Activated CD8-positive, alpha-beta memory T cell treated with anti-CD3 and anti-CD28 coated beads, Interleukin-2, amount 10 ng/mL, durations not matched to agents 7 days and 5 days (primary cell): ENCODE data around the gene UBQLN4. TPM values are rescaled to one million over a fixed set of nuclear protein-coding genes. Genes with fewer than 3 reads are reported as not detected.
A peak's percentile ranks its signal among the peaks of the same experiment; 100 is the strongest.

Experiments used
- ATAC-seq: fragments of 150-1000 bp; cut with Tn5 transposase; one replicate; pipeline ENCODE4 v1.10.0; 2021; ENCODE audit warnings: moderate library complexity
- CTCF ChIA-PET: fragments of 350-600 bp; sonication (Branson Sonifier 250); formaldehyde crosslinking; loops from one replicate; lab custom pipeline; 2021; ENCODE audit warnings: antibody characterized with exemption; lab: Charles Lee
- DNase-seq: peaks from one replicate; pipeline ENCODE4 v3.0.0-alpha.2; 2020
- H3K27ac Mint-ChIP-seq: one replicate; pipeline ENCODE4 v1.8.0; 2021; ENCODE audit warnings: mild to moderate bottlenecking, mixed read lengths
- H3K27me3 Mint-ChIP-seq: one replicate; pipeline ENCODE4 v1.8.0; 2021; ENCODE audit warnings: mixed read lengths
- H3K36me3 Mint-ChIP-seq: one replicate; pipeline ENCODE4 v1.8.0; 2021; ENCODE audit warnings: mild to moderate bottlenecking, mixed read lengths
- H3K4me1 Mint-ChIP-seq: one replicate; pipeline ENCODE4 v1.8.0; 2021; ENCODE audit warnings: mixed read lengths
- H3K4me3 Mint-ChIP-seq: one replicate; pipeline ENCODE4 v1.8.0; 2021; ENCODE audit warnings: mild to moderate bottlenecking, moderate library complexity, mixed read lengths
- H3K9me3 Mint-ChIP-seq: one replicate; pipeline ENCODE4 v1.8.0; 2022; ENCODE audit warnings: low read depth, mixed read lengths
- total RNA-seq, 2 experiments: library from RNA; stranded (reverse); gene quantifications; one replicate each; pipeline ENCODE4 v1.2.3, GENCODE V29; 2021

UBQLN4 gene
- total RNA-seq = 10 to 100 TPM; 40.3 to 44.8 TPM

- ATAC-seq (peak; percentile 60), DNase-seq (peak; percentile 91)
- CTCF ChIA-PET = interaction anchor here (1.0 to 2.3 kb wide), 7 partner anchors 13 to 803 kb away, joined by 3 to 9 read pairs (median 4); partner anchors contain the start of genes PMF1 and SSR2
- H3K27ac Mint-ChIP-seq = peak within 1 kb of the TSS; percentile 86
- H3K9me3 Mint-ChIP-seq = no peaks in the 10 kb centered on the region
- H3K36me3 Mint-ChIP-seq = peaks cover 9% of the 10 kb centered on the region
- peaks cover 29% of the 10 kb centered on the region for H3K4me1 Mint-ChIP-seq
- H3K27me3 Mint-ChIP-seq = no peaks in the 10 kb centered on the region
- peak within 1 kb of the TSS; percentile 96 for H3K4me3 Mint-ChIP-seq
Measured at GRCh38 chr1:156053768-156054499, at the start of gene UBQLN4. Gene UBQLN4 (minus strand): TSS chr1:156053798. CDS start chr1:156053701, 97 bp downstream.

- H3K36me3 Mint-ChIP-seq = no peaks in the 10 kb centered on the region
- ATAC-seq (no peak), DNase-seq (no peak)
- H3K9me3 Mint-ChIP-seq = no peaks in the 10 kb centered on the region
- no peak overlapping the region for H3K27ac Mint-ChIP-seq
- CTCF ChIA-PET = interaction anchor here (1.4 to 27.0 kb wide), 3 partner anchors 11 to 38 kb away, joined by 3 to 979 read pairs (median 18); partner anchors contain the start of gene LMNA
- peaks cover 40% of the 10 kb centered on the region for H3K4me1 Mint-ChIP-seq
- H3K27me3 Mint-ChIP-seq = peaks cover 12% of the 10 kb centered on the region
- no peak overlapping the region for H3K4me3 Mint-ChIP-seq
Measured at GRCh38 chr1:156102633-156103511, 49.3 kb upstream of the UBQLN4 start.

- DNase-seq (no peak), ATAC-seq (no peak)
- CTCF ChIA-PET = interaction anchor here (27.0 kb wide), 1 partner anchor 22 kb away, joined by 979 read pairs; the partner anchor contains the start of gene LMNA
- Mint-ChIP-seq H3K9me3 (no peaks in the 10 kb centered on the region), H3K4me1 (peaks cover 50% of the 10 kb centered on the region), H3K27ac (no peak overlapping the region), H3K27me3 (peaks cover 8% of the 10 kb centered on the region), H3K36me3 (no peaks in the 10 kb centered on the region), H3K4me3 (no peak overlapping the region)
Measured at GRCh38 chr1:156101880-156102279, 48.3 kb upstream of the UBQLN4 start.

GRCh38 chr1:156100205-156100995 lies 46.8 kb upstream of the UBQLN4 start:
- H3K27ac Mint-ChIP-seq = no peak overlapping the region

GRCh38 chr1:156099282-156099681 lies 45.7 kb upstream of the UBQLN4 start:
- Mint-ChIP-seq H3K9me3 (no peaks in the 10 kb centered on the region), H3K36me3 (no peaks in the 10 kb centered on the region)
- ATAC-seq = no peak

More at GRCh38 chr1:156100205-156100995, 46.8 kb upstream of the UBQLN4 start:
- no peak overlapping the region for H3K4me3 Mint-ChIP-seq
- ATAC-seq (no peak), DNase-seq (no peak)
- no peaks in the 10 kb centered on the region for H3K9me3 Mint-ChIP-seq
- H3K27me3 Mint-ChIP-seq = peaks cover 12% of the 10 kb centered on the region
- H3K4me1 Mint-ChIP-seq = peaks cover 52% of the 10 kb centered on the region
- H3K36me3 Mint-ChIP-seq = no peaks in the 10 kb centered on the region
- CTCF ChIA-PET = interaction anchor here (1.3 to 27.0 kb wide), 4 partner anchors 7 to 285 kb away, joined by 3 to 979 read pairs (median 28); partner anchors contain the start of gene LMNA

GRCh38 chr1:156098784-156099183 lies 45.2 kb upstream of the UBQLN4 start:
- Mint-ChIP-seq H3K27me3 (peaks cover 17% of the 10 kb centered on the region), H3K36me3 (no peaks in the 10 kb centered on the region), H3K27ac (no peak overlapping the region), H3K9me3 (no peaks in the 10 kb centered on the region), H3K4me1 (peaks cover 43% of the 10 kb centered on the region), H3K4me3 (no peak overlapping the region)
- DNase-seq (no peak), ATAC-seq (no peak)
- CTCF ChIA-PET = interaction anchor here (1.3 to 27.0 kb wide), 5 partner anchors 8 to 220 kb away, joined by 3 to 979 read pairs (median 8); partner anchors contain the start of gene LMNA

More at GRCh38 chr1:156099282-156099681, 45.7 kb upstream of the UBQLN4 start:
- CTCF ChIA-PET = interaction anchor here (1.3 to 27.0 kb wide), 6 partner anchors 8 to 286 kb away, joined by 3 to 979 read pairs (median 6); partner anchors contain the start of gene LMNA
- Mint-ChIP-seq H3K4me3 (no peak overlapping the region), H3K4me1 (peaks cover 47% of the 10 kb centered on the region), H3K27me3 (peaks cover 12% of the 10 kb centered on the region), H3K27ac (no peak overlapping the region)
- DNase-seq = no peak

- Mint-ChIP-seq H3K27ac (peak overlapping the region; percentile 76), H3K4me1 (peaks cover 42% of the 10 kb centered on the region), H3K36me3 (peaks cover 1% of the 10 kb centered on the region), H3K4me3 (no peak overlapping the region), H3K9me3 (no peaks in the 10 kb centered on the region), H3K27me3 (peaks cover 21% of the 10 kb centered on the region)
- CTCF ChIA-PET = interaction anchor here (0.9 to 27.0 kb wide), 12 partner anchors 9 to 221 kb away, joined by 3 to 979 read pairs (median 6); partner anchors contain the start of gene LMNA
- ATAC-seq (no peak), DNase-seq (peak; percentile 48)
Measured at GRCh38 chr1:156097499-156098178, 44.0 kb upstream of the UBQLN4 start.

GRCh38 chr1:156096640-156097391 lies 43.2 kb upstream of the UBQLN4 start:
- Mint-ChIP-seq H3K27ac (peak overlapping the region; percentile 76), H3K4me3 (no peak overlapping the region), H3K9me3 (no peaks in the 10 kb centered on the region), H3K4me1 (peaks cover 42% of the 10 kb centered on the region), H3K27me3 (peaks cover 23% of the 10 kb centered on the region), H3K36me3 (peaks cover 1% of the 10 kb centered on the region)
- CTCF ChIA-PET = interaction anchor here (0.7 to 27.0 kb wide), 15 partner anchors 10 to 159 kb away, joined by 3 to 979 read pairs (median 4); partner anchors contain the start of genes LMNA, PMF1 and SEMA4A
- peak; percentile 92 for DNase-seq
- ATAC-seq = peak; percentile 87

GRCh38 chr1:156095906-156096508 lies 42.4 kb upstream of the UBQLN4 start:
- Mint-ChIP-seq H3K4me3 (no peak overlapping the region), H3K36me3 (peaks cover 1% of the 10 kb centered on the region), H3K4me1 (peaks cover 40% of the 10 kb centered on the region), H3K9me3 (no peaks in the 10 kb centered on the region), H3K27ac (peak overlapping the region; percentile 44), H3K27me3 (peaks cover 27% of the 10 kb centered on the region)
- ATAC-seq = no peak
- CTCF ChIA-PET = interaction anchor here (1.1 to 27.0 kb wide), 11 partner anchors 10 to 158 kb away, joined by 3 to 979 read pairs (median 7); partner anchors contain the start of genes LMNA, PMF1 and SEMA4A
- no peak for DNase-seq

GRCh38 chr1:156091610-156092009 lies 38.0 kb upstream of the UBQLN4 start:
- no peaks in the 10 kb centered on the region for H3K9me3 Mint-ChIP-seq
- no peak overlapping the region for H3K4me3 Mint-ChIP-seq
- peaks cover 35% of the 10 kb centered on the region for H3K27me3 Mint-ChIP-seq
- ATAC-seq = no peak
- H3K36me3 Mint-ChIP-seq = peaks cover 1% of the 10 kb centered on the region
- H3K27ac Mint-ChIP-seq = no peak overlapping the region
- DNase-seq = no peak
- H3K4me1 Mint-ChIP-seq = peaks cover 18% of the 10 kb centered on the region
- CTCF ChIA-PET = interaction anchor here (0.7 to 27.0 kb wide), 13 partner anchors 12 to 228 kb away, joined by 3 to 979 read pairs (median 4); partner anchors contain the start of genes LMNA and PMF1

- CTCF ChIA-PET = interaction anchor here (0.7 to 27.0 kb wide), 18 partner anchors 8 to 282 kb away, joined by 3 to 979 read pairs (median 4); partner anchors contain the start of genes LMNA and PMF1
- peak; percentile 99 for ATAC-seq
- peak; percentile 91 for DNase-seq
- peaks cover 34% of the 10 kb centered on the region for H3K27me3 Mint-ChIP-seq
- H3K4me3 Mint-ChIP-seq = no peak overlapping the region
- no peaks in the 10 kb centered on the region for H3K9me3 Mint-ChIP-seq
- peaks cover 1% of the 10 kb centered on the region for H3K36me3 Mint-ChIP-seq
- no peak overlapping the region for H3K27ac Mint-ChIP-seq
- peaks cover 12% of the 10 kb centered on the region for H3K4me1 Mint-ChIP-seq
Measured at GRCh38 chr1:156090840-156091188, 37.2 kb upstream of the UBQLN4 start.
